ENCODE data around the gene NCAPG2. TPM values are rescaled to one million over a fixed set of nuclear protein-coding genes. Genes with fewer than 3 reads are reported as not detected.

Gene NCAPG2
- polyA plus RNA-seq, 1 of the 3 experiments (the other 2 are of a cell fraction), result 25.0 TPM

DNA sequence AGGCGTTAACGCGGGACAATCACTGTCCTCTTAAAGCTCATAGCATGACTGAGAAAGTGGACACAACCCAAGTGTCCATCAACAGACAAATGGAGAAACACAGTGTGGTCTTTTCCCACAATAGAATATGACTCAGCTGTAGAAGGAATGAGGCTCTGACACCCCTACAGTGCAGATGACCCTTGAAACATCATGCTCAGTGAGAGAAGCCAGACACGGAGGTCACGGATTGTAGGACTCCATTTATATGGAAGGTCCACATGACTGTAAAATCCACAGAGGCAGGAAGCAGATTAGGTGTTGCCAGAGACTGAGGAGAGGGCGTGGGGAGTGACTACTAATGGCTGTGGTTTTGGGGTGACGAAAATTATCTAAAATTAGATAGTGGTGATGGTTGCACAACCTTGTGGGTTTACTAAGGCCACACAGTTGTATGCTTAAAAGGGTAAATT, 6.1 kb upstream of the NCAPG2 start:
- no peaks in the 10 kb centered on the region for H4K20me1 ChIP-seq (ENCODE audit: insufficient read depth)
- no peak overlapping the region for H3K27ac ChIP-seq (ENCODE audit: low read depth in 2 of 2, low read length in 1 of 2)
- no peaks in the 10 kb centered on the region for H3F3A ChIP-seq (replicated peaks; ENCODE audit: insufficient read depth)
- no peak overlapping the region for H3K9ac ChIP-seq
- H3K79me2 ChIP-seq (ENCODE audit: insufficient read depth), result no peaks in the 10 kb centered on the region
- DNase-seq, result no peak
- H2AFZ ChIP-seq (ENCODE audit: low read depth), result no peak overlapping the region; the same call in 1 of the 2 replicates
- H3K36me3 ChIP-seq (replicated peaks in 1 of 2; ENCODE audit: control insufficient read depth in 1 of 2, insufficient read depth in 2 of 2, low read length in 1 of 2), result no peaks in the 10 kb centered on the region
- no peak overlapping the region for H3K4me2 ChIP-seq
- 81% methylated on average over 7 of the region's 7 CpGs for WGBS (ENCODE audit: low lambda C conversion rate)
- CTCF ChIA-PET, result interaction anchor here (1.2 to 1.4 kb wide), 3 partner anchors 14 to 22 kb away, joined by 3 read pairs; no protein-coding TSS in a partner anchor
- POLR2A ChIA-PET, result no interaction called here
- H3K9me2 ChIP-seq, result no peaks in the 10 kb centered on the region
- no peaks in the 10 kb centered on the region for H3K9me3 ChIP-seq
- no peak overlapping the region for H3K4me3 ChIP-seq (ENCODE audit: low read depth in 2 of 2, low read length in 1 of 2)
- TF ChIP-seq FOXM1 (IDR thresholded peaks at IDR 0.05; ENCODE audit: low read depth), result no peak
- TF ChIP-seq POLR2AphosphoS5 (IDR thresholded peaks at IDR 0.05; ENCODE audit: low read depth, low read length), result no peak
- TF ChIP-seq, protein P1, sequence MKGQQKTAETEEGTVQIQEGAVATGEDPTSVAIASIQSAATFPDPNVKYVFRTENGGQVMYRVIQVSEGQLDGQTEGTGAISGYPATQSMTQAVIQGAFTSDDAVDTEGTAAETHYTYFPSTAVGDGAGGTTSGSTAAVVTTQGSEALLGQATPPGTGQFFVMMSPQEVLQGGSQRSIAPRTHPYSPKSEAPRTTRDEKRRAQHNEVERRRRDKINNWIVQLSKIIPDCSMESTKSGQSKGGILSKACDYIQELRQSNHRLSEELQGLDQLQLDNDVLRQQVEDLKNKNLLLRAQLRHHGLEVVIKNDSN (IDR thresholded peaks at IDR 0.05; ENCODE audit: borderline replicate concordance, low read depth), result no peak
- no peak for TF ChIP-seq NRF1 (IDR thresholded peaks at IDR 0.05; ENCODE audit: low read depth, low read length)
- no peak for TF ChIP-seq ELF1 (IDR thresholded peaks at IDR 0.05)
- TF ChIP-seq, protein P2, sequence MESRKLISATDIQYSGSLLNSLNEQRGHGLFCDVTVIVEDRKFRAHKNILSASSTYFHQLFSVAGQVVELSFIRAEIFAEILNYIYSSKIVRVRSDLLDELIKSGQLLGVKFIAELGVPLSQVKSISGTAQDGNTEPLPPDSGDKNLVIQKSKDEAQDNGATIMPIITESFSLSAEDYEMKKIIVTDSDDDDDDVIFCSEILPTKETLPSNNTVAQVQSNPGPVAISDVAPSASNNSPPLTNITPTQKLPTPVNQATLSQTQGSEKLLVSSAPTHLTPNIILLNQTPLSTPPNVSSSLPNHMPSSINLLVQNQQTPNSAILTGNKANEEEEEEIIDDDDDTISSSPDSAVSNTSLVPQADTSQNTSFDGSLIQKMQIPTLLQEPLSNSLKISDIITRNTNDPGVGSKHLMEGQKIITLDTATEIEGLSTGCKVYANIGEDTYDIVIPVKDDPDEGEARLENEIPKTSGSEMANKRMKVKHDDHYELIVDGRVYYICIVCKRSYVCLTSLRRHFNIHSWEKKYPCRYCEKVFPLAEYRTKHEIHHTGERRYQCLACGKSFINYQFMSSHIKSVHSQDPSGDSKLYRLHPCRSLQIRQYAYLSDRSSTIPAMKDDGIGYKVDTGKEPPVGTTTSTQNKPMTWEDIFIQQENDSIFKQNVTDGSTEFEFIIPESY (IDR thresholded peaks at IDR 0.05; ENCODE audit: borderline replicate concordance, low read depth), result no peak
- no peak for TF ChIP-seq CHD2 (IDR thresholded peaks at IDR 0.05; ENCODE audit: low read length, partially characterized antibody)
- no peak for TF ChIP-seq EP300 (IDR thresholded peaks at IDR 0.05; ENCODE audit: borderline replicate concordance in 1 of 2, low read depth in 1 of 2, low read length in 1 of 2)
- H3K27me3 ChIP-seq (ENCODE audit: insufficient read depth), result no peaks in the 10 kb centered on the region
- H3K4me1 ChIP-seq (ENCODE audit: control insufficient read depth in 1 of 2, insufficient read depth in 2 of 2, low read depth in 1 of 2, low read length in 1 of 2), result peaks cover 0 to 6% of the 10 kb centered on the region in 2 experiments; a peak in 1 of 4 replicates

DNA sequence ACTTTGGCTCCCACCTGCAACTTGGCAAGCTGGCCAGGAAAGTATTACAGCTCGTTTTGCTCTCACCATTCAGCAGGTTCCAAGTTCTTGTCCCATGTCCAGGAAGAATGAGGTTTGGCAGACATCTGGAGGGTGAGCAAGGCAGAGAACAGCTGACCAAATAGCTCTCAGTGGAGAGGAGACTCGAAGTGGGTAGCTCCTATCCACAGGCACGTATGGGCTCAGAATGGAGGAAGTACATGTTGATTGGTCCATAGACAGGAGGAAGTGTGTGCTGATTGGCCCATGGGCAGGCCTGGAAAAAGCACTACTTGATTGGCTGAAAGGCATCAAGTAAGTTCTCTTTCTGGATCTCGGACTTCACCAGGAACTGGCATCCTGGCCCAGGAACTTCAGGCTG, 3.0 kb upstream of the NCAPG2 start:
- Histone ChIP-seq H4K20me1 (ENCODE audit: insufficient read depth) (no peaks in the 10 kb centered on the region), H3K9me3 (no peaks in the 10 kb centered on the region), H2AFZ (ENCODE audit: low read depth) (no peak overlapping the region), H3K4me1 (ENCODE audit: control insufficient read depth in 1 of 2, insufficient read depth in 2 of 2, low read depth in 1 of 2, low read length in 1 of 2) (peaks cover 8 to 23% of the 10 kb centered on the region in 2 experiments; a peak in 3 of 4 replicates), H3F3A (replicated peaks; ENCODE audit: insufficient read depth) (no peaks in the 10 kb centered on the region), H3K27me3 (ENCODE audit: insufficient read depth) (no peaks in the 10 kb centered on the region), H3K4me3 (ENCODE audit: low read depth in 2 of 2, low read length in 1 of 2) (no peak overlapping the region), H3K4me2 (no peak overlapping the region), H3K27ac (ENCODE audit: low read depth in 2 of 2, low read length in 1 of 2) (no peak overlapping the region), H3K9me2 (no peaks in the 10 kb centered on the region), H3K79me2 (ENCODE audit: insufficient read depth) (peaks cover 25% of the 10 kb centered on the region), H3K36me3 (replicated peaks in 1 of 2; ENCODE audit: control insufficient read depth in 1 of 2, insufficient read depth in 2 of 2, low read length in 1 of 2) (no peaks in the 10 kb centered on the region), H3K9ac (no peak overlapping the region)
- WGBS (ENCODE audit: low lambda C conversion rate), result 55% methylated on average over 4 of the region's 4 CpGs
- TF ChIP-seq, protein P3, sequence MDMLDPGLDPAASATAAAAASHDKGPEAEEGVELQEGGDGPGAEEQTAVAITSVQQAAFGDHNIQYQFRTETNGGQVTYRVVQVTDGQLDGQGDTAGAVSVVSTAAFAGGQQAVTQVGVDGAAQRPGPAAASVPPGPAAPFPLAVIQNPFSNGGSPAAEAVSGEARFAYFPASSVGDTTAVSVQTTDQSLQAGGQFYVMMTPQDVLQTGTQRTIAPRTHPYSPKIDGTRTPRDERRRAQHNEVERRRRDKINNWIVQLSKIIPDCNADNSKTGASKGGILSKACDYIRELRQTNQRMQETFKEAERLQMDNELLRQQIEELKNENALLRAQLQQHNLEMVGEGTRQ (IDR thresholded peaks at IDR 0.05; ENCODE audit: borderline replicate concordance, low read depth, low read length), result no peak
- TF ChIP-seq SIN3A (IDR thresholded peaks at IDR 0.05; ENCODE audit: borderline replicate concordance, low read depth, low read length), result no peak
- CTCF ChIA-PET, result interaction anchor here (1.5 to 3.7 kb wide), 3 partner anchors 11 to 269 kb away, joined by 4 to 31 read pairs (median 6); no protein-coding TSS in a partner anchor
- no peak for DNase-seq
- POLR2A ChIA-PET, result interaction anchor here (0.6 kb wide), 1 partner anchor 64 kb away, joined by 4 read pairs; no protein-coding TSS in a partner anchor

Data from SK-N-SH (cell line).